AG04449 (cell line): Measurements from ENCODE around the gene CCDC187.

Experiments
- CTCF ChIA-PET: fragments of 350-600 bp; formaldehyde crosslinking; extraction: SDS; loops from one replicate; lab custom pipeline; 2021; ENCODE audit warnings: antibody characterized with exemption; lab: Yijun Ruan, JAX
- POLR2A ChIA-PET: fragments of 400-600, 350-600 bp; formaldehyde crosslinking; extraction: SDS; loops from one replicate; lab custom pipeline; 2020; ENCODE audit warnings: antibody characterized with exemption, inconsistent platforms; lab: Yijun Ruan, JAX
- DNase-seq: peaks from one replicate; pipeline ENCODE4 v3.0.0-alpha.2; 2010; ENCODE audit warnings: low read depth, low spot score
- H3K4me3 ChIP-seq: 2 replicates; pipeline ENCODE4 v1.5.1; 2011; ENCODE audit warnings: low read depth, mild to moderate bottlenecking, control low read depth, low read length
- CTCF ChIP-seq: IDR thresholded peaks from one replicate; pipeline ENCODE4 v1.5.1; 2011; ENCODE audit warnings: mild to moderate bottlenecking, moderate library complexity, low read length, control low read depth, inconsistent platforms; ENCODE audit not compliant: insufficient read depth; ENCODE audit errors: missing control alignments

CCDC187 gene

GRCh38 chr9:136244122-136244968 lies 59.5 kb downstream of the CCDC187 start:
- no peak for TF ChIP-seq CTCF
- DNase-seq = no peak
- CTCF ChIA-PET = interaction anchor here (1.3 to 1.7 kb wide), 2 partner anchors 18 to 19 kb away, joined by 5 to 13 read pairs; no protein-coding TSS in a partner anchor
- POLR2A ChIA-PET = no interaction called here
- peak overlapping the region; percentile 71 for H3K4me3 ChIP-seq

- ChIA-PET CTCF (interaction anchor here (1.7 kb wide), 1 partner anchor 17 kb away, joined by 13 read pairs; no protein-coding TSS in a partner anchor), POLR2A (no interaction called here)
- no peak for TF ChIP-seq CTCF
- no peak overlapping the region; the same call in 1 of the 2 replicates for H3K4me3 ChIP-seq
- no peak for DNase-seq
These were observed 60.3 kb downstream of the CCDC187 start for GRCh38 chr9:136243631-136244030.

GRCh38 chr9:136242918-136243525 lies 60.9 kb downstream of the CCDC187 start:
- CTCF ChIA-PET = interaction anchor here (0.7 to 1.7 kb wide), 4 partner anchors 13 to 74 kb away, joined by 3 to 13 read pairs (median 4); no protein-coding TSS in a partner anchor
- no peak for DNase-seq
- no peak for TF ChIP-seq CTCF
- H3K4me3 ChIP-seq = no peak overlapping the region
- POLR2A ChIA-PET = no interaction called here

GRCh38 chr9:136242248-136242647 lies 61.6 kb downstream of the CCDC187 start:
- TF ChIP-seq CTCF = no peak
- ChIA-PET POLR2A (no interaction called here), CTCF (interaction anchor here (0.7 to 1.2 kb wide), 3 partner anchors 12 to 73 kb away, joined by 3 to 4 read pairs (median 3); no protein-coding TSS in a partner anchor)
- no peak overlapping the region for H3K4me3 ChIP-seq
- no peak for DNase-seq

GRCh38 chr9:136241542-136241941 lies 62.4 kb downstream of the CCDC187 start:
- CTCF ChIA-PET = interaction anchor here (1.2 kb wide), 1 partner anchor 73 kb away, joined by 3 read pairs; no protein-coding TSS in a partner anchor
- POLR2A ChIA-PET = no interaction called here
- DNase-seq = no peak
- no peak for TF ChIP-seq CTCF
- H3K4me3 ChIP-seq = no peak overlapping the region

- no peak for DNase-seq
- ChIA-PET CTCF (interaction anchor here (1.3 kb wide), 1 partner anchor 12 kb away, joined by 5 read pairs; no protein-coding TSS in a partner anchor), POLR2A (no interaction called here)
- H3K4me3 ChIP-seq = no peak overlapping the region
- no peak for TF ChIP-seq CTCF
These were observed 63.0 kb downstream of the CCDC187 start for GRCh38 chr9:136240941-136241340.
